Stimulated activated CD8-positive, alpha-beta memory T cell treated with anti-CD3 and anti-CD28 coated beads, Interleukin-4, amount 100 ng/mL, for 24 hours (primary cell): Measurements from ENCODE around the gene MATN4.

Experiments used
- DNase-seq: peaks from one replicate; pipeline ENCODE4 v3.0.0-alpha.2; 2020; ENCODE audit warnings: low read depth

MATN4 gene

GRCh38 chr20:45248609-45249008 is 59.5 kb downstream of the MATN4 start:
- DNase-seq = no peak

GRCh38 chr20:45247865-45248264 is 60.2 kb downstream of the MATN4 start:
- no peak for DNase-seq

- no peak for DNase-seq
These were observed 62.0 kb downstream of the MATN4 start for GRCh38 chr20:45246109-45246508.
